H9 (cell line): ENCODE measurements around the gene SPARCL1. TPM values are rescaled to one million over a fixed set of nuclear protein-coding genes. Genes with fewer than 3 reads are reported as not detected.
"Not testable (repeated sequence)": the region's sequence is repeated elsewhere in the genome, so short reads cannot be mapped to it uniquely, and the experiment has no call there.

Experiments
- DNase-seq: peaks from one replicate; pipeline ENCODE4 v3.0.0-alpha.2; 2017
- H2AFZ ChIP-seq: one replicate; pipeline ENCODE4 v1.6.1; 2013; ENCODE audit warnings: mild to moderate bottlenecking, low read length, control low read depth, moderate library complexity
- H2AK5ac ChIP-seq: 2 replicates; pipeline ENCODE4 v1.6.1; 2013; ENCODE audit warnings: low read length, control low read depth, mixed read lengths; ENCODE audit not compliant: insufficient read length
- H2BK120ac ChIP-seq: one replicate; pipeline ENCODE4 v1.6.1; 2013; ENCODE audit warnings: low read depth, mild to moderate bottlenecking, low read length, control low read depth, inconsistent platforms; ENCODE audit not compliant: poor library complexity, severe bottlenecking
- H2BK12ac ChIP-seq: 2 replicates; pipeline ENCODE4 v1.6.1; 2013; ENCODE audit warnings: low read length, control low read depth, mixed read lengths, low read depth; ENCODE audit not compliant: insufficient read length
- H2BK15ac ChIP-seq: 2 replicates; pipeline ENCODE4 v1.6.1; 2013; ENCODE audit warnings: low read depth, low read length, control low read depth
- H2BK20ac ChIP-seq: one replicate; pipeline ENCODE4 v1.6.1; 2013; ENCODE audit warnings: low read depth, mild to moderate bottlenecking, low read length, control low read depth, inconsistent platforms; ENCODE audit not compliant: poor library complexity, severe bottlenecking
- H2BK5ac ChIP-seq: 2 replicates; pipeline ENCODE4 v1.6.1; 2013; ENCODE audit warnings: low read length, control low read depth, mixed read lengths; ENCODE audit not compliant: insufficient read length
- H3K14ac ChIP-seq: 2 replicates; pipeline ENCODE4 v1.6.1; 2013; ENCODE audit warnings: low read length, control low read depth; ENCODE audit not compliant: insufficient read depth
- H3K18ac ChIP-seq: 2 replicates; pipeline ENCODE4 v1.6.1; 2013; ENCODE audit warnings: low read depth, mild to moderate bottlenecking, mixed read lengths, low read length, control low read depth; ENCODE audit not compliant: insufficient read length
- H3K23ac ChIP-seq: 2 replicates; pipeline ENCODE4 v1.6.1; 2013; ENCODE audit warnings: low read length, control low read depth, mixed read lengths, low read depth; ENCODE audit not compliant: insufficient read length
- H3K23me2 ChIP-seq: 2 replicates; pipeline ENCODE4 v1.6.1; 2013; ENCODE audit warnings: low read depth, mild to moderate bottlenecking, mixed read lengths, low read length, control low read depth; ENCODE audit not compliant: insufficient read length, poor library complexity, severe bottlenecking
- H3K27ac ChIP-seq: 2 replicates; pipeline ENCODE4 v1.5.1; 2013; ENCODE audit warnings: low read length, control low read depth, mixed read lengths, low read depth; ENCODE audit not compliant: insufficient read length
- H3K27me3 ChIP-seq: 2 replicates; pipeline ENCODE4 v1.6.1; 2013; ENCODE audit warnings: low read length, control low read depth, inconsistent platforms; ENCODE audit not compliant: insufficient read depth
- H3K4ac ChIP-seq: 2 replicates; pipeline ENCODE4 v1.6.1; 2013; ENCODE audit warnings: low read depth, mild to moderate bottlenecking, control low read depth, inconsistent platforms, low read length, moderate library complexity
- H3K4me1 ChIP-seq: 2 replicates; pipeline ENCODE4 v1.6.1; 2013; ENCODE audit warnings: low read length, control low read depth, inconsistent platforms; ENCODE audit not compliant: insufficient read depth
- H3K4me2 ChIP-seq: 2 replicates; pipeline ENCODE4 v1.6.1; 2013; ENCODE audit warnings: low read length, control low read depth, mixed read lengths; ENCODE audit not compliant: insufficient read length, insufficient read depth
- H3K56ac ChIP-seq: 2 replicates; pipeline ENCODE4 v1.6.1; 2013; ENCODE audit warnings: low read depth, mild to moderate bottlenecking, mixed read lengths, low read length, control low read depth; ENCODE audit not compliant: insufficient read length
- H3K79me1 ChIP-seq: 2 replicates; pipeline ENCODE4 v1.6.1; 2013; ENCODE audit warnings: low read depth, mild to moderate bottlenecking, moderate library complexity, low read length, control low read depth, inconsistent platforms; ENCODE audit not compliant: insufficient read depth, poor library complexity, severe bottlenecking
- H3K79me2 ChIP-seq: 2 replicates; pipeline ENCODE4 v1.6.1; 2013; ENCODE audit warnings: low read length, control low read depth, inconsistent platforms; ENCODE audit not compliant: insufficient read depth
- H3K9ac ChIP-seq: 2 replicates; pipeline ENCODE4 v1.6.1; 2013; ENCODE audit warnings: low read length, control low read depth, mixed read lengths; ENCODE audit not compliant: insufficient read length; ENCODE audit errors: extremely low read depth
- H3K9me3 ChIP-seq: one replicate; pipeline ENCODE4 v1.6.1; 2013; ENCODE audit warnings: low read depth, low read length, inconsistent platforms; ENCODE audit not compliant: control insufficient read depth
- H3T11ph ChIP-seq: one replicate; pipeline ENCODE4 v1.6.1; 2013; ENCODE audit warnings: mild to moderate bottlenecking, low read length, control low read depth, inconsistent platforms
- H4K20me1 ChIP-seq: one replicate; pipeline ENCODE4 v1.6.1; 2013; ENCODE audit not compliant: control insufficient read depth, insufficient read length, insufficient read depth
- H4K5ac ChIP-seq: 2 replicates; pipeline ENCODE4 v1.6.1; 2013; ENCODE audit warnings: low read depth, mild to moderate bottlenecking, mixed read lengths, low read length, control low read depth; ENCODE audit not compliant: insufficient read length
- H4K8ac ChIP-seq: replicated peaks from 2 replicates; pipeline ENCODE4 v1.6.1; 2013; ENCODE audit warnings: low read length, control low read depth, mixed read lengths, low read depth; ENCODE audit not compliant: insufficient read length
- H4K91ac ChIP-seq: 2 replicates; pipeline ENCODE4 v1.6.1; 2013; ENCODE audit warnings: low read depth, mild to moderate bottlenecking, moderate library complexity, mixed read lengths, low read length, control low read depth; ENCODE audit not compliant: insufficient read length
- H3K27ac Mint-ChIP-seq, 3 experiments: 2 replicates in 2 of 3; 3 replicates in 1 of 3; pipeline ENCODE4 v1.8.0; 2020 to 2021; ENCODE audit warnings: mixed read lengths in 3 of 3, mild to moderate bottlenecking in 1 of 3, moderate library complexity in 1 of 3
- H3K27me3 Mint-ChIP-seq: 2 replicates; pipeline ENCODE4 v1.8.0; 2021; ENCODE audit warnings: low read depth, mild to moderate bottlenecking, moderate library complexity, mixed read lengths
- H3K36me3 Mint-ChIP-seq, 3 experiments: 2 replicates in 2 of 3; 3 replicates in 1 of 3; pipeline ENCODE4 v1.8.0; 2020 to 2021; ENCODE audit warnings: low read depth in 3 of 3, mixed read lengths in 3 of 3; ENCODE audit not compliant: insufficient read depth in 1 of 3
- H3K4me1 Mint-ChIP-seq, 2 experiments: 2 replicates each; pipeline ENCODE4 v1.8.0; 2020; ENCODE audit warnings: mixed read lengths in 2 of 2
- H3K4me3 Mint-ChIP-seq, 2 experiments: 2 replicates in 1 of 2; 3 replicates in 1 of 2; pipeline ENCODE4 v1.8.0; 2020 to 2021; ENCODE audit warnings: mild to moderate bottlenecking in 2 of 2, mixed read lengths in 2 of 2, moderate library complexity in 1 of 2
- H3K9me3 Mint-ChIP-seq, 2 experiments: 2 replicates in 1 of 2; 3 replicates in 1 of 2; pipeline ENCODE4 v1.8.0; 2020; ENCODE audit warnings: mild to moderate bottlenecking in 2 of 2, mixed read lengths in 2 of 2, moderate library complexity in 1 of 2
- WGBS: extraction: QIAGEN DNeasy Blood & Tissue Kit; methylation state at CpG from one replicate; pipeline ENCODE4 v1.1.7; 2013; ENCODE audit warnings: missing lambda C conversion rate, low lambda C conversion rate, mixed read lengths; ENCODE audit not compliant: insufficient read length; ENCODE audit errors: extremely low coverage; 5-methylcytosine and 5-hydroxymethylcytosine counted together
- total RNA-seq: library from RNA; stranded (reverse); gene quantifications from 2 replicates; pipeline ENCODE4 v1.2.1, GENCODE V29; 2021
- TF ChIP-seq, protein P1 (sequence below): fragments of 200-600 bp; sonication (generic); conservative IDR thresholded peaks from 3 replicates; pipeline ENCODE4 v1.8.0; 2021; ENCODE audit warnings: antibody characterized with exemption, mild to moderate bottlenecking

The SPARCL1 gene
- total RNA-seq, 1 experiment from 2014 or later, result 0.17 TPM

DNA sequence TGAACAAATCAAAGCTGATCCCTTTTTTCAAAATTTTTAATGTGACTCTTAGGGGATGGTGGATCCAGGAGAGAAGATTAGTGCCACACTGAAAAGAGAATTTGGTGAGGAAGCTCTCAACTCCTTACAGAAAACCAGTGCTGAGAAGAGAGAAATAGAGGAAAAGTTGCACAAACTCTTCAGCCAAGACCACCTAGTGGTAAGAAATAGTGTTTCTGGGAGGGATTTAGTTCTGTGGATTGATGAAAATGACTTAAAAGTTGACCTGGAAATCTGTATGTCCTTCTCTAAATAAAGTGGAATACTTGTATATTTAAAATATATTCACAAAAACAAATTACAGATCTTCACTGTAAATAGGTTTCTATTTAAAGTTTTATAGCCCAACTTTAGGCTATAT is 77.6 kb downstream of the SPARCL1 start:
- no peak overlapping the region for H3K9ac ChIP-seq
- H3K79me2 ChIP-seq, result no peaks in the 10 kb centered on the region
- Mint-ChIP-seq H3K27ac (no peak overlapping the region), H3K4me1 (peaks cover 0 to 4% of the 10 kb centered on the region in 2 experiments), H3K4me3 (no peak overlapping the region), H3K27me3 (no peaks in the 10 kb centered on the region), H3K9me3 (no peaks in the 10 kb centered on the region), H3K36me3 (peaks cover 7 to 43% (median 30%) of the 10 kb centered on the region in 3 experiments)
- H2BK5ac ChIP-seq, result no peak overlapping the region
- H4K91ac ChIP-seq, result no peak overlapping the region
- H2AFZ ChIP-seq, result no peak overlapping the region
- H4K20me1 ChIP-seq, result no peaks in the 10 kb centered on the region
- no peaks in the 10 kb centered on the region for H3K79me1 ChIP-seq
- H3K9me3 ChIP-seq, result no peaks in the 10 kb centered on the region
- no peak for DNase-seq
- no peaks in the 10 kb centered on the region for H3K27me3 ChIP-seq
- no peak overlapping the region for H3K56ac ChIP-seq
- H3K4me1 ChIP-seq, result no peaks in the 10 kb centered on the region
- H2BK12ac ChIP-seq, result no peak overlapping the region
- H4K8ac ChIP-seq, result no peak overlapping the region
- TF ChIP-seq, protein P1, sequence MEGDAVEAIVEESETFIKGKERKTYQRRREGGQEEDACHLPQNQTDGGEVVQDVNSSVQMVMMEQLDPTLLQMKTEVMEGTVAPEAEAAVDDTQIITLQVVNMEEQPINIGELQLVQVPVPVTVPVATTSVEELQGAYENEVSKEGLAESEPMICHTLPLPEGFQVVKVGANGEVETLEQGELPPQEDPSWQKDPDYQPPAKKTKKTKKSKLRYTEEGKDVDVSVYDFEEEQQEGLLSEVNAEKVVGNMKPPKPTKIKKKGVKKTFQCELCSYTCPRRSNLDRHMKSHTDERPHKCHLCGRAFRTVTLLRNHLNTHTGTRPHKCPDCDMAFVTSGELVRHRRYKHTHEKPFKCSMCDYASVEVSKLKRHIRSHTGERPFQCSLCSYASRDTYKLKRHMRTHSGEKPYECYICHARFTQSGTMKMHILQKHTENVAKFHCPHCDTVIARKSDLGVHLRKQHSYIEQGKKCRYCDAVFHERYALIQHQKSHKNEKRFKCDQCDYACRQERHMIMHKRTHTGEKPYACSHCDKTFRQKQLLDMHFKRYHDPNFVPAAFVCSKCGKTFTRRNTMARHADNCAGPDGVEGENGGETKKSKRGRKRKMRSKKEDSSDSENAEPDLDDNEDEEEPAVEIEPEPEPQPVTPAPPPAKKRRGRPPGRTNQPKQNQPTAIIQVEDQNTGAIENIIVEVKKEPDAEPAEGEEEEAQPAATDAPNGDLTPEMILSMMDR, result peak; percentile 36; the same call in 1 of the 3 replicates
- H3K18ac ChIP-seq, result no peak overlapping the region
- no peak overlapping the region for H3T11ph ChIP-seq
- H2BK15ac ChIP-seq, result no peak overlapping the region
- no peak overlapping the region for H3K23ac ChIP-seq
- no peak overlapping the region for H3K27ac ChIP-seq
- no peak overlapping the region for H3K4ac ChIP-seq
- H2AK5ac ChIP-seq, result no peak overlapping the region
- H4K5ac ChIP-seq, result no peak overlapping the region
- H3K23me2 ChIP-seq, result no peaks in the 10 kb centered on the region
- H3K14ac ChIP-seq, result no peak overlapping the region
- no peak overlapping the region for H2BK20ac ChIP-seq
- H2BK120ac ChIP-seq, result no peak overlapping the region
- H3K4me2 ChIP-seq, result no peak overlapping the region

DNA sequence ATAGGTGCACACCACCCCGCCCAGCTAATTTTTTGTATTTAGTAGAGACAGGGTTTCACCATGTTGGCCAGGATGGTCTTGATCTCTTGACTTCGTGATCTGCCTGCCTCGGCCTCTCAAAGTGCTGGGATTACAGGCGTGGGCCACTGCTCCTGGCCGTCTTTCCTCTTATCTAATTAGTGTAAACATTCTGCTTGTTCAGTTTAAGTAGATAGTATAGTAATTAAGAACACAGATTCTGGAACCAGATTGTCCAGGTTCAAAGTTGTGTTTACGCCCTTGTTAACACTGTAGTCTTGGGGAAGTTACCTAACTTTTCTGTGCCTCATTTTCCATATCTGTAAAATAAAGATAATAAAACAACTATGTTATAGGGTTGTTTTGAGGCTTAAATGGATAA is 82.8 kb downstream of the SPARCL1 start:
- not testable (repeated sequence) for H4K91ac ChIP-seq, H3K9ac ChIP-seq, H3K18ac ChIP-seq, H2BK12ac ChIP-seq, H3K23me2 ChIP-seq, H2AFZ ChIP-seq, H3K27me3 ChIP-seq, H3K4me1 ChIP-seq, H3K79me1 ChIP-seq, H3K56ac ChIP-seq, H3T11ph ChIP-seq, DNase-seq, H3K9me3 ChIP-seq, H3K9me3 Mint-ChIP-seq, H3K79me2 ChIP-seq, H2BK5ac ChIP-seq, H4K5ac ChIP-seq, H3K4me3 Mint-ChIP-seq, H2BK120ac ChIP-seq, H2AK5ac ChIP-seq, H3K27me3 Mint-ChIP-seq, H2BK15ac ChIP-seq, H4K20me1 ChIP-seq, H3K27ac ChIP-seq, H3K4ac ChIP-seq, H4K8ac ChIP-seq, H3K4me1 Mint-ChIP-seq, H3K4me2 ChIP-seq, H3K27ac Mint-ChIP-seq, H3K23ac ChIP-seq, H3K14ac ChIP-seq, H2BK20ac ChIP-seq
- no CpG with 5 or more reads among the region's 6 CpGs for WGBS
- H3K36me3 Mint-ChIP-seq, result peaks cover 4 to 46% (median 45%) of the 10 kb centered on the region in 3 experiments
